SU-DHL-6 (cell line): ENCODE results near the gene TSHR.
A peak's percentile ranks its signal among the peaks of the same experiment; 100 is the strongest.

Experiments used
- H2AFZ ChIP-seq: fragments of 200-600 bp; sonication (generic); 2 replicates; pipeline ENCODE4 v1.6.1; 2014; ENCODE audit warnings: low read depth, mild to moderate bottlenecking, moderate library complexity, mixed read lengths, antibody characterized with exemption, low read length; ENCODE audit not compliant: severe bottlenecking
- H3F3A ChIP-seq: fragments of 200-600 bp; shearing (Covaris generic); 2 replicates; pipeline ENCODE4 v1.6.0; 2016; ENCODE audit warnings: antibody characterized with exemption, mild to moderate bottlenecking; ENCODE audit not compliant: insufficient read depth
- H3K27ac ChIP-seq: fragments of 200-600 bp; sonication (generic); 2 replicates; pipeline ENCODE4 v1.5.1; 2016; ENCODE audit warnings: low read depth, mild to moderate bottlenecking, low read length, moderate library complexity, mixed read lengths
- H3K27me3 ChIP-seq: fragments of 200-600 bp; sonication (generic), shearing (Covaris generic); 2 replicates; pipeline ENCODE4 v1.6.0; 2014; ENCODE audit warnings: mild to moderate bottlenecking, low read length
- H3K36me3 ChIP-seq: fragments of 200-600 bp; sonication (generic); 2 replicates; pipeline ENCODE4 v1.6.1; 2014; ENCODE audit warnings: mild to moderate bottlenecking, low read length, mixed read lengths
- H3K4me2 ChIP-seq: fragments of 300-600, 200-600 bp; shearing (Covaris generic), sonication (generic); 2 replicates; pipeline ENCODE4 v1.6.0; 2014; ENCODE audit warnings: low read length, low read depth, mild to moderate bottlenecking; ENCODE audit not compliant: poor library complexity, severe bottlenecking
- H3K4me3 ChIP-seq: fragments of 200-600 bp; sonication (generic); 2 replicates; pipeline ENCODE4 v1.5.1; 2014; ENCODE audit warnings: antibody characterized with exemption, low read length, mild to moderate bottlenecking, mixed read lengths; ENCODE audit not compliant: insufficient read depth, poor library complexity, severe bottlenecking
- H3K79me2 ChIP-seq: fragments of 200-600 bp; sonication (generic); 2 replicates; pipeline ENCODE4 v1.6.1; 2014; ENCODE audit warnings: mild to moderate bottlenecking, low read length, moderate library complexity; ENCODE audit not compliant: insufficient read depth
- H3K9ac ChIP-seq: fragments of 200-600 bp; sonication (generic); 2 replicates; pipeline ENCODE4 v1.7.0; 2014; ENCODE audit warnings: mild to moderate bottlenecking, low read length
- H3K9me2 ChIP-seq: fragments of 200-600 bp; sonication (generic); replicated peaks from 2 replicates; pipeline ENCODE4 v1.6.1; 2014; ENCODE audit warnings: low read length; ENCODE audit not compliant: insufficient read depth
- H3K9me3 ChIP-seq: fragments of 200-600 bp; sonication (generic); 2 replicates; pipeline ENCODE4 v1.6.1; 2014; ENCODE audit warnings: low read length, mixed read lengths; ENCODE audit not compliant: insufficient read depth
- H4K20me1 ChIP-seq: fragments of 200-600 bp; sonication (generic); 2 replicates; pipeline ENCODE4 v1.6.1; 2014; ENCODE audit warnings: low read depth, mild to moderate bottlenecking, antibody characterized with exemption, low read length, moderate library complexity, mixed read lengths
- CTCF ChIP-seq: fragments of 200-600 bp; sonication (generic); IDR thresholded peaks from one replicate; pipeline ENCODE4 v1.5.1; 2017; ENCODE audit warnings: antibody characterized with exemption, mild to moderate bottlenecking, low read length, moderate library complexity; ENCODE audit not compliant: insufficient read depth, poor library complexity, severe bottlenecking
- EZH2phosphoT487 ChIP-seq: fragments of 200-600 bp; sonication (generic), shearing (Covaris generic); conservative IDR thresholded peaks from 2 replicates; pipeline ENCODE4 v1.6.1; 2018; ENCODE audit warnings: mild to moderate bottlenecking, antibody characterized with exemption, low read length, moderate library complexity, mixed read lengths

Gene TSHR

DNA sequence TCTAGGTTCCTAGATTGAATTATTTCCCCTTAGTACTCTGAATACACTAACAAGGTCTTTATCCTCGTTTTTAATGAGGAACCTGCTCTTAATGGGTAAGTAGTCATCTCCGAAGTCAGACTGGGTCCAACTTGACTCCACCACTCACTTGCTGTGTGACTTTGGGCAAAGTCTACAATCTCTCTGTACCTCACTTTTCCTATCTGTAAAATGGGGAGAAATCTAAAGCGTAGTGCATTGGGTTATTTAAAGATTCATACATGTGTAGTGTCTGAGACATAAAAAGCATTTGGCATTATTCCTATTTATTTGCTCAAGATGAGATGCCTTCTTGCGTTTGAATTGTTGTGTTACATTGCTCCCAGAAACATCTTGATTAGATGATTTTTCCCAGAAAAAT is 213.8 kb downstream of the TSHR start:
- H3K36me3 ChIP-seq = no peaks in the 10 kb centered on the region
- H3F3A ChIP-seq = no peaks in the 10 kb centered on the region
- TF ChIP-seq EZH2phosphoT487 = no peak
- TF ChIP-seq CTCF = no peak
- H3K4me3 ChIP-seq = peak overlapping the region; percentile 68
- no peaks in the 10 kb centered on the region for H3K27me3 ChIP-seq
- H3K9me3 ChIP-seq = no peaks in the 10 kb centered on the region
- H3K4me2 ChIP-seq = peak overlapping the region; percentile 88
- no peaks in the 10 kb centered on the region for H3K9me2 ChIP-seq
- H4K20me1 ChIP-seq = no peaks in the 10 kb centered on the region
- no peak overlapping the region for H3K27ac ChIP-seq
- peak overlapping the region; percentile 97 for H2AFZ ChIP-seq
- peak overlapping the region; percentile 69 for H3K9ac ChIP-seq
- H3K79me2 ChIP-seq = no peaks in the 10 kb centered on the region

DNA sequence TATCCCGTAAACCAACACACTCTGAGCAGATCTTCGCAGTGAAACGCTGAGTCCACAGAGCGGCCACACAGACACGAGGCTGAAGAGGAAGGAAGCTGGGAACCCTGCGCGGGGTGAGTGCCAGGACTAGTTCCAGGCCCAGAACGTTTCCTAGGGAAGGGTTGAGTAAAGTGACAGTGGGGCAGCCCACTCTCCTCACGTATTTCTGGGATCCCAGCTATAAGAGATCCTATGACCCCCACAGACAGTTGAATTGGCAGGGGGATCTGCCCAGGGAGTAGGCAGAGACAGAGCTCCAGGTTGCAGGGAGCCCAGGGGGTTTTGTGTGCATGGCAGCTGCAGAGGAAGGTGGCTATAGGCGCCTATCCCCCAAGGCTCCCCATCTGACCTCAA is 214.3 kb downstream of the TSHR start:
- no peaks in the 10 kb centered on the region for H3K9me3 ChIP-seq
- no peaks in the 10 kb centered on the region for H3K36me3 ChIP-seq
- no peaks in the 10 kb centered on the region for H3K9me2 ChIP-seq
- H2AFZ ChIP-seq = peak overlapping the region; percentile 97
- H3K4me3 ChIP-seq = peak overlapping the region; percentile 68
- H3F3A ChIP-seq = no peaks in the 10 kb centered on the region
- no peaks in the 10 kb centered on the region for H4K20me1 ChIP-seq
- H3K9ac ChIP-seq = peak overlapping the region; percentile 69
- no peak for TF ChIP-seq EZH2phosphoT487
- no peak for TF ChIP-seq CTCF
- H3K27ac ChIP-seq = no peak overlapping the region
- H3K79me2 ChIP-seq = no peaks in the 10 kb centered on the region
- peak overlapping the region; percentile 88 for H3K4me2 ChIP-seq
- no peaks in the 10 kb centered on the region for H3K27me3 ChIP-seq

GRCh38 chr14:81170104-81170828 is 214.8 kb downstream of the TSHR start:
- Histone ChIP-seq H3K27ac (peak overlapping the region; percentile 67), H2AFZ (peak overlapping the region; percentile 97)
- TF ChIP-seq CTCF (peak; percentile 90), EZH2phosphoT487 (no peak)

More at GRCh38 chr14:81170104-81170828, 214.8 kb downstream of the TSHR start:
- Histone ChIP-seq H3K4me3 (peak overlapping the region; percentile 68), H3K27me3 (no peaks in the 10 kb centered on the region), H3F3A (no peaks in the 10 kb centered on the region), H3K9ac (peak overlapping the region; percentile 69), H3K4me2 (peak overlapping the region; percentile 88), H3K36me3 (no peaks in the 10 kb centered on the region), H3K9me2 (no peaks in the 10 kb centered on the region), H4K20me1 (no peaks in the 10 kb centered on the region), H3K79me2 (no peaks in the 10 kb centered on the region), H3K9me3 (no peaks in the 10 kb centered on the region)
